ENCODE results near the gene SPSB3.
"Not testable (repeated sequence)": the region's sequence is repeated elsewhere in the genome, so short reads cannot be mapped to it uniquely, and the experiment has no call there.

Gene SPSB3

DNA sequence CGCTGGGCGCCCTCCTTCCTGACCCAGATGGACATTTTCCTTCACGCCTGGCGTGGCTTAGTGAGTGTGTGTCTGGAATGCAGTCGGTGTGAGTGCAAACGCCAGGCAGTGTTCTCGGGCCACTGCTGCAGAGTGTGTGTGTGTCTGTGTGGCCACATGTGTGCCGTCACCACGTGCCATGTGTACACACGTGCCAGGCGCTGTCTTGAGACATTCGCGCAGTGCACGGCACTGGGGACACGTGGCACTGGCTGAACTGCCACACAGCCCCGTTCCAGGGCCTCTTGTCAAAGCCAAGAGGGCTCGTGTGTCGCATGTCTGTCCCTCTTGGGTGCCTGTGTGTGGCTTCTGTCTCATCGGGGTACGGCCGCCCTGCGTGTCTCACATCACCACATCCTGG, 47.6 kb downstream of the SPSB3 start:
- no peak for DNase-seq

DNA sequence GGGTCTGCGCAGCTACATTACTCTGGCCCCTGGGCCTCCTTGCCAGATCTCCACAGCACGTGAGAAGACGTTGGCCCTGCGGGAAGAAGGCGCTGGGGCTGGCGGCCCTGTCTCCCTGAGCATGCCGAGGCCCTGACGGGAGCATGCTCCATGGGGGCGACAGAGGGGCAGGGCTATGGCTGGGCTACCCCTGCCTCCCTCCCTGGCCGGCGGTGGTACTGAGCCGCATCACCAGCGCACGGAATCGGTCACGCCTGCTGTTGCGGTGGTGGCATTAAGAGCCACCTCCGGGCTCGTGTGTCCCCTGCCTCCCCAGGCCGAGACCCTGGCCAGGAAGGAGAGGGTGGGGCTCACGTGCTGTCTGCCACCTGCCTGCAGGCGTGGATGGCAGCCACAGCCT, 48.2 kb downstream of the SPSB3 start:
- DNase-seq: no peak

- DNase-seq: not testable (repeated sequence)
Observed at GRCh38 chr16:1732551-1732987, 49.8 kb downstream of the SPSB3 start.

- no peak for DNase-seq
Observed at GRCh38 chr16:1732071-1732470, 50.3 kb downstream of the SPSB3 start.

GRCh38 chr16:1731603-1732002, 50.8 kb downstream of the SPSB3 start:
- DNase-seq: no peak

- no peak for DNase-seq
Observed at GRCh38 chr16:1731073-1731472, 51.3 kb downstream of the SPSB3 start.

- no peak for DNase-seq
Observed at GRCh38 chr16:1729445-1729844, 52.9 kb downstream of the SPSB3 start.

DNA sequence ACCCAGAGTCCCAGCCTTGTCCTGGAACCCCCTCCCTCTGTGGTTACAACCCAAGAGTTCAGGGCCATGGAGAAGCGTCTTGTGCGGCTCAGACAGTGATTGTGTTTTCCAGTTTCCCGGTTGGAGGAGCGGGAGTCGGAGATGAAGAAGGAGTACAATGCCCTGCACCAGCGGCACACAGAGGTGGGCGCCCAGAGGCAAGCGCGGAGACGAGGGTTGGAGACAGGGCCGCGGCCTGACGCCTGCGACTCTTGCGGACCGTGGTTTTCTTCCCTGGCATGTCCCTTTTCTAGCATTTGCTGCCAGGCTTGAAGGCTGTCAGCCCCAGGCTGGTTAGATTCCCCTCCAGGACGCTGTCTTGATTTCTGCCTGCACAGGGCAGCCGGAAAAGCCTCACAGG, 53.3 kb downstream of the SPSB3 start:
- no peak for DNase-seq

DNA sequence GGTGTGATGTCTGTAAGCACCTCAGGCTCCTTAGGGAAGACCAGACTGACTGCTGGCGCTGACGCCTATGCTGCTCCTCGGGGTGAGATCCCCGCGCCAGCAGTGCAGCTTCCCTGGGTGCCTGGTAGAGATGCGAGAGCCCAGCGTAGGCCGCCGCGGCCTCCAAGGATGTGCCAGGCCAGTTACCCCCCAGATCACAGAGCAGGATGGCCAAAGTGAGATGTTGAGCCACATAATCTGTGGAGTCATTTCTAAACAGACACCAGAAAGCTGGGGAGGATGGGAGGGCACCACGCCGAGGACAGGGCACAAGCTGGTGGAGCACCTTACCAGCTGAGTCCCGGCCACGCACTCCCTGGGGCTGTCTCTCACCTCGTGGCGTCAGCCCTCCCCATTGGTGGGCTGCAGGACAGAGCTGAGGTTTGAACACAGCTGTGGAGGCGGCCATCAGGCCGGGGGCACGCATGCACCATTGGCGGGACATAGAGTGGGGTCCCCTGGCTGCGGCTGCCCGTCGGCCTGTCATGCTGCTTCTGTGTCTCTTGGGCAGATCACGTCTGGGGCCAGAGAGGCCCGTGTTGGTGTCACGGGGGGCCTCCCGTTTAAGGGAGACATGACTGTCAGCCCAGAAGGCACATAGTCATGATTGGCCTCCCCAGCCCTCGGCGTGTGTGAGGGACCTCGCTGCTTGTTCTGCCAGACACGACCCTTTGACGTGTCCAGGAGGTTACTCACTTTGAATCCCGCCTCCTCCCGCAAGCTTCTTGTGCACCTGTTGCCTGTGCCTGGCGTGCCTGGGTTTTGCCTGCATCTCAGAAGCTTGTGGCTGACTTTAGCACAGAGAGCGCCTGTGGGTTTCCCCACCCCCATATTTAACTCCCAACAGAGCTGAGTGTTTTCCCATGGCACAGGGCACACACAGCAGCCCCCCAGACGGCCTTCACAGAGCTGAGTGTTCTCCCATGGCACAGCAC, 54.4 kb downstream of the SPSB3 start:
- DNase-seq: no peak

Data from NCI-H526 treated with DMSO at 0.1 percent for 48 hours (cell line).